Skeletal muscle cell (primary cell): ENCODE results near the gene ZDHHC14.

Experiments used
- DNase-seq: peaks from one replicate; pipeline ENCODE4 v3.0.0-alpha.2; 2010; ENCODE audit warnings: low read depth
- H3K4me3 ChIP-seq: 2 replicates; pipeline ENCODE4 v1.5.1; 2011; ENCODE audit warnings: low read depth, mild to moderate bottlenecking, control low read depth, low read length, moderate library complexity

ZDHHC14 gene

DNA sequence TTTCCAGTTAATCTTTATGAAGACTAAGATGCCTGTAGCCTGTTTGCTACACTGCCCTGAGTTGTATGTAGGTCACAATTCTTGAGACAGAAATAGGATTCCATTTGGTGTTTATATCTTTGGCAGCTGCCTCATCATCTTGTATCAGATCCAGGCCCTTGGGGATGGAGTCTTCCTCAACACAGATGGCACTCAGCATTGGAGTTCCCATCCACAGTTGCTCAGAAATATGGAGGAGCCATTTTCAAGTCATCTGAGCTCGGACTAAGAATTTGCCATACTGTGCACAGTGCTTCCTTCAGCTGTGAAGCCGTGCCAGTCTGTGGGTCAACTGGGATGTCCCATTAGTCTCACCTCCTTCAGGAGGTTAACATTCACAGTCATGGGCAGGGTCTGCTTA is 156.6 kb downstream of the ZDHHC14 start:
- DNase-seq, result no peak
- no peak overlapping the region for H3K4me3 ChIP-seq

DNA sequence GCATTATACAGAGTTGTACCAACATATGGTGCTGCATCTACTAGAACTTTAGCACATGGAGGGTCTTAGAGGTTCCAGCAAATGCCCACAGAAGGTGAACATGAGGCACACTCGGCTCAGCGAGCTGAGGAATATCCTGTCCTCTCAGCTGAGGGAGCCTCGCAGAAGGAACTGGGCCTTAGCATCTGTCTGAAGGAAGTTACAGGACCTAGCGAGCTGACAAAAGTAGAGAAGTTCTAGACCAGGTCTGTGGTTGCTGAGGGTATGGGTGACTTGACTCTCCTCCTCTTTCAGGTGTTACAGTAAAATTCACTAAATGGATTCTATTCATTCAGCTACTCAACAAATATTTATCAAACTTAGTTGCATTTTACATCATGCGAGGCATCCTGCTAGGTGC is 157.2 kb downstream of the ZDHHC14 start:
- DNase-seq, result no peak
- no peak overlapping the region for H3K4me3 ChIP-seq

DNA sequence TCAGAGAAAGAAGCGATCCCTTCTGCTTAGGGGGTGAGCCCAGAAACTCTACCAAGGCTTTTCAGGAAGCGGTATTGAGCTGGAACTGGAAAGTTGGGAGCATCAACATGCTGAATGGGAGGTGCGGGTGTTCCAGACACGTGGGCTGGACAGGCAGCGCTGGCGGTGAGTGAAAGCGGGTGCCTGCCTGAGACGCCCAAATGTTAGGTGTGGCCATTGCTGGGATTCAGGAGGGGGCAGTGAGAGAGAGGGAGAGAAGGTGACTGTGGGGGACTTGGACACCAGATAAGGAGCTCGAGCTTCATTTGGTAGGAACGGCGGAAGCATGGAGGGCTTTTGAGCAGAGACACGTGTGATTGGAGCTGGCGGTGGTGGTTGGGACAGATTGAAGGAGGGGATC is 157.7 kb downstream of the ZDHHC14 start:
- H3K4me3 ChIP-seq, result no peak overlapping the region
- no peak for DNase-seq

DNA sequence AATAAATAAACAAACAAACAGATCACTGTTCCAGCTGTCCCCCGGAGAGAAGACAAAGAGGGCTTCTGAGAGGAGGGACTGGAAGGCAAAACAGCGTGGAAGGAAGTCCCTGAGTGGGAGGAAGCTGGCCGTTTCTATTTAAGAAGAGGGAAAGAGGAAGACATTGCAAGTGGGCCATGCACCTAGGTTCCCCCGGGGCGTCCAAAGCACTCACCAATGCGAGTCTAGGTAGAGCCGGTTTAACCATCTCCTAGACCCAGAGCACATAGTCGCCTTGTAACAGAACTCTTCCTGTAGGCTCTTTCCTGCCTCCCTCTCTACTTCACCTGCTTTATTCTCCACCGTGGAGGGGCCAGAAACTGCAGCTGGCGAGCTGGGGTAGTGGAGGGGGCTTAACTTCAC is 158.4 kb downstream of the ZDHHC14 start:
- DNase-seq, result no peak
- H3K4me3 ChIP-seq, result no peak overlapping the region

DNA sequence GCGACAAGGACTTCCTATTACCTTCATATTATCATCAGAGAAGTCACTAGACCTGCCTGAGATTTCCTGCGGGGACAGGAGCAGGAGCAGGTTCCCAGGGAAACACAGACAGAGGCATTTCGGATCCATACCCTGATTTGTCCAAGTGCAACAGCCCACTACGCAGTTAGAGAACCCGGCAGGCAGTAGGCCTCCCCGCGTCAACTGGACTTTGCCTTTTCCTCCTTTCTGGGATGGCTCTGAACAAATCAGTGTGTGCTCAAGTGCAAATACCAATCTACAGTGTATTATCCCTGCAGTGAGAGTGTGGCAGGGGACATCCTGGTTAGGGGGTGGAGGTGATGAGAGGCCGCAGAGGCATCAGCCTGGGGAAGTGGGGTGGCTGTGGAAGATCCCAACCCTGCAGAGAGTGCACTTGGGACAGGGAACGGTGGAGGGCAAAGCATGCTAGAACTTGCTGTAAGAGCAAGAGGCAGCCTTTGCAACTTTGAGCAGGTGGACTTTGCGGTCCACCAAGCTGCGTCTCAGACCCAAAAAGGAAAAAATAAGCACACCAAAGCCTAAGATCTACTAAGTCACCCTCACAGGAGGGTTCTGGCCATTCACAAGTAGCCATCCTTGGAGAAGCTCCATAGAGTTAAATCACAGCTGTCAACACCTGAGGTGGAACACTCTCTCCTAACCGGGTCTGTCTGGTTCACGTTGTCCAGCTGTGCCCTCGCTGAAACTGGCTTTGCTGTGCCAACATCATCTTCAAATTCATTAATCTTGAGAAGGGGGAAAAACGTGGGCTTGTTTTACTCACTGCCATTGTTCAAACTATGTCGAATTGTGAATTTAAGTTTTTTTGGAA is 159.1 kb downstream of the ZDHHC14 start:
- H3K4me3 ChIP-seq, result no peak overlapping the region
- DNase-seq, result no peak

DNA sequence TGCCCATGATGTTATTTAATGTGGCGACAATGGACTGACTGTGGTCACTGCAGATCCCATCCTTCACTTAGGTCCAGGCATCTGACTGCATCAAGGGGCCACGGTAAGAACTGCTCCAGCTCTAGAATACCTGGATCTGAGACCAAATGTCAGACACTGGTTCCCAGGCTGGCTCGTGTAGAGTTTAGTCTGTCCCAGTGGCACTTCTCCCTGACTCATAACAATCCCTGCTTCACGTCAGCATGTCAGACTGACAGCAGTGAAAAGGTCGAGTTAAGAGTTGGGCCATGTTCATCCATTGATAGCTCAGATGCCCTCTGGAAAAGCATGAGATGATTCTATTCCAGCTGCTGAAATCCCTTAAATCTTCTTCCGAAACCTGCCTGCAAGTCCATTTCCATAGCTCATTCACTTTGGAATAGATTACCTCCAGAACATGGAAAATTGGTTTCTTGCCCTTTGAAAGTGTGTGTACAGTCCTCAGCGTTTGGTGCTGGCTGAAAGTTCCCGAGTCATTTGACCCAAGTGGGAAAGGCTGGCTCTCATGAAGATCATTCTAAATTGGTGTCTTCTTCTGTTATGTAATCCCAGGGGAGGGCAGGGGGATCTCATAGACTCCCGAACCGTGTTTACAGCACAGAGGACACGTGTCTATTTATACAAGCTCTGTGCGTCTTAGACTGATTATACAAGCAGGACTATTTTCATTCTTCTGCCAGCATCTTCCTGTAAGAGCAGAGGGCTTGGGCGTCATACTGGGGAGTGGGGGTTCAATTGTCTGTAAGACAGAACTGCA is 160.8 kb downstream of the ZDHHC14 start:
- no peak for DNase-seq
- no peak overlapping the region for H3K4me3 ChIP-seq

DNA sequence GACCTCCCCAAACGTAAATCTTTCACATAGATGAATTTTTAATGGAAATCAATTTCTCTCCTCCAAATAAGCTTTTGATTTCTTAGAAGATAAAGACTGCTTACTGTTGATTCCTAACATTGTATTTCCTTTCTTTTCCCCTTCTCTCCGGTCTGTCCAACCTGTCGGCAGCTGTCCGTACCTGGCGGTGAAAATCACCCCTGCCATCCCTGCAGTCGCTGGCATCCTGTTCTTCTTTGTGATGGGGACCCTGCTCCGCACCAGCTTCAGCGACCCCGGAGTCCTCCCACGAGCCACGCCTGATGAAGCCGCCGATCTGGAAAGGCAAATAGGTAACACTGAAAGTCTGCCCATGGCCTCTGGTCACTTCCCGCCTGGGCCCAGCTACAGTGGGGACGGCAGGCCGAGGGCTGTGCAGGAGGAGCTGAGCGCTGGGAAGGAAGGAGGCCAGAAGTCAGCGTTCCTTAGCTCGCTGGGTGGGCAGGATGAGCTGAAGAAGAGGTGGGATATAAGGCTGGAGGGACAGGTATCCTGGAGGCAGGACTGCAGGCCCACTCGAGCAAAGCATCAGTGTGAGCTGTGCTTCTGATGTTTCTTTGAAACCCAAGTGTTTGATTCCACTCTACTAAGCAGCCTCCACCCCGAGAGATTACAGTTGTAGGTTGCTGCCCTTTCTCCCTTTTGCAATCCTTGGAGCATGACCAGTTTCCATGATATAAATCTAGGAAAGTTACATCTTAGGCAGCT is 161.6 kb downstream of the ZDHHC14 start:
- H3K4me3 ChIP-seq, result no peak overlapping the region
- DNase-seq, result no peak

DNA sequence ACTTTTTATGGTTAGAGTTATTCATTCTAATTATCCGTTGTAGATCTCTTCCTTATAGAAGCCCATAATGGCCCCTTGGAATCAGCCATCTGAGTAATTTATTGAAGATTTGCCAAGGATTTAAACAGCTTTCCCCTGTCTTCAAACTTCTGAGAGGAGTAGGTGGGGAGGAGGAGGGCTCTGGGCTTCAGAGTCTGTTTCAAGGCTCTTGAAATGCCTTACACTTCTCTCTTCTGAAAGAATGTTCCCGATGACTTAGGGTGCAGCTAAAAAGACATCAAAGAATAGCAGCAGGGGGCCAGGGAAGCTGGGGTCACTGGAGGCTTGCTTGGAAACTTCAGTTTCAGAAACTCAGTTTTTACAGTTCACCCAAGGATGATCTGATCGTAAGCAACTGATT is 165.3 kb downstream of the ZDHHC14 start:
- no peak overlapping the region for H3K4me3 ChIP-seq
- no peak for DNase-seq

DNA sequence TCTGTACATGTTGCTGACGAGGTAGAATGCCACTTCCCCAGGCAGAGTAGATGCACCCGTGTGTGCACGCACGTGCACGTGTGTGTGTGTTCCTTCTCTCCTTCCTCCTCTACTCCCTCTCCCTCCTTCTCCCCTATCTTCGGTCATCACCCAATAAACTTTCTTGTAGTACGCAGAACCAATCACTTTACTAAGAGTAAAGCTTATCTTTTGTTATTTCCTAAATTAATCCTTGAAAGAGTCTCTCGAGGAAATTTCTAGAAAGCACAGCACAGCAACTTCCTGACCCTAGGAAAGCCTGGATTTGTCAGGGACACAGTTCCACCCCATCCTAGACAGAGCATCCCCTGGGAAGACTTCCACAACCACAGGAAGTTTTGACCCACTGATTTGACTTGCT is 166.1 kb downstream of the ZDHHC14 start:
- no peak overlapping the region for H3K4me3 ChIP-seq
- no peak for DNase-seq

DNA sequence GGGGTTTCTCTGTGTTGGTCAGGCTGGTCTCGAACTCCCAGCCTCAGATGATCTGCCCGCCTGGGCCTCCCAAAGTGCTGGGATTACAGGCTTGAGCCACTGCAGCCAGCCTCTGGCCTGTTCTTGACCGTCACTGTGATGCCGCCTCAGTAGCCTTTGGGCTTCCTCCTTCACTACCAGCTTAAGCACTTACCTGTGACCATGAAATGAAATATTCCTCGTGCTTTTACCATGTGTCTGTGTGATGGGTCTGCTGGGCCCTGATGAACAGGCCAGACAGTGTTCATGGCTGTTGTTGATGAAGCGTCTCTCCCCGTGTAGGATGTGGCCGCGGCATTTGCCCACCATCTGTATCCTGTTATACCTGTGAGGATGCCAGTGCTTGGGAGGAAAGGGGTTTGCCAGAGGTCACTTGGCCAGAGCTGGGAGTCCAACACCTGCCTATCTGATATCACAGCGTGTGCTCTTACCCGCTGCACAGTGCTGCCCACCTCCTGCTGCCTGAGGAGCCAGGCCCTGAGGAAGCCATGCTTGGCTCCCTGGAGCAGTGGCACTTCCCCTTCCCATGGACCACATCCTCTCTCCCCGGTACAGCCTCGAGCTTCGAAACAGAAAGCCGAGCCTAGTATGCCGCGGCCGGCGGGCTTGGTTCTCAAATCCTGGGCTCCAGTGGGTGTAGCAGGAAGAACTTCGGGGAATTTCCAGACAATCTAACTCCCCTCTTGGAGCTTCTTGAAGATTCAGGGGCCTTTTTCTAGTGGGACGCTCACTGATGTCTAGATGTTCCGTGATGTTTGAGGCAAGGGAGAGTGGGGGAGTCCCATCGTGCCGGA is 167.9 kb downstream of the ZDHHC14 start:
- no peak for DNase-seq
- H3K4me3 ChIP-seq, result no peak overlapping the region

DNA sequence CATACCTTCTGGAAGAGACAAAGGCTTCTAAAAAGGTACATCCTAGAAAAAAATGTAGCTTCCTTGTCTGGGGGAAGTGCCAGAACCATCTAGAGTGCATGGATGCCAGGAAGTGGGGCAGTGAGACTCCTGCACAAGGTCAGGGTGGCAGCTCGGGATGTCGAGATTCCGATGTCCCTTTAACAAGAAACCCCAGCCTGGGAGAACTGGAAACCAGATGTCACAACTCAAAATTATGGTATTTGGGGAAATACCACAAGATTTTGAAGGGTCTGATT is 168.4 kb downstream of the ZDHHC14 start:
- no peak for DNase-seq
- no peak overlapping the region for H3K4me3 ChIP-seq

DNA sequence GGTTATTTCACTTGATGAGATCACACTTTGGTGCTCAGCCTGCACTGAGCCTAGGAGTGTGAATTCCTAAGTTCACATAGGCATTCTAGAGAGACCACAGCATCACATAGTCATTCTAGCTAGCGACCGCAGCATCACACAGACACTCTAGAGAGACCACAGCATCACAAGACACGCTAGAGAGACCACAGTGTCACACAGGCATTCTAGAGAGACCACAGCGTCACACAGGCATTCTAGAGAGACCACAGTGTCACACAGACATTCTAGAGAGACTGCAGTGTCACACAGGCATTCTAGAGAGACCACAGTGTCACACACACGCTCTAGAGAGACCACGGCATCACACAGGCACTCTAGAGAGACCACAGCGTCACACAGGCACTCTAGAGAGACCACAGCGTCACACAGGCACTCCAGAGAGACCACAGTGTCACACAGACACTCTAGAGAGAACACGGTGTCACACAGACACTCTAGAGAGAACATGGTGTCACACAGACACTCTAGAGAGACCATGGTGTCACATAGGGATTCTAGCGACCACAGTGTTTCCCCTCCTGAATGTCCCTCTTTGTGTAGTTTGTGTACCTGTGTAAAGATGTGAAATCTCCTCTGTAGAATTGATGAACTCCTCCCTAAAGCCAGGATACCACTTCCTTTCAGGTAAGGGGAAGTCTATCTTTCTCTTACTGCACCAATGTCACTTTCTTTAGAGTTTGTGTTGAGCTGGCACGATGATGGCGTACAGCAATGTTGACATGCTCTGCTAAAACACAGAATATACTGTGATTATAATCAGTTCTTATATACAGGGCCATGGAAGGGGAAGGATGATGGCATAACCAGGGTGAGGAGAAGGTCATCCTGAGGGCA is 169.4 kb downstream of the ZDHHC14 start:
- H3K4me3 ChIP-seq, result no peak overlapping the region
- no peak for DNase-seq

DNA sequence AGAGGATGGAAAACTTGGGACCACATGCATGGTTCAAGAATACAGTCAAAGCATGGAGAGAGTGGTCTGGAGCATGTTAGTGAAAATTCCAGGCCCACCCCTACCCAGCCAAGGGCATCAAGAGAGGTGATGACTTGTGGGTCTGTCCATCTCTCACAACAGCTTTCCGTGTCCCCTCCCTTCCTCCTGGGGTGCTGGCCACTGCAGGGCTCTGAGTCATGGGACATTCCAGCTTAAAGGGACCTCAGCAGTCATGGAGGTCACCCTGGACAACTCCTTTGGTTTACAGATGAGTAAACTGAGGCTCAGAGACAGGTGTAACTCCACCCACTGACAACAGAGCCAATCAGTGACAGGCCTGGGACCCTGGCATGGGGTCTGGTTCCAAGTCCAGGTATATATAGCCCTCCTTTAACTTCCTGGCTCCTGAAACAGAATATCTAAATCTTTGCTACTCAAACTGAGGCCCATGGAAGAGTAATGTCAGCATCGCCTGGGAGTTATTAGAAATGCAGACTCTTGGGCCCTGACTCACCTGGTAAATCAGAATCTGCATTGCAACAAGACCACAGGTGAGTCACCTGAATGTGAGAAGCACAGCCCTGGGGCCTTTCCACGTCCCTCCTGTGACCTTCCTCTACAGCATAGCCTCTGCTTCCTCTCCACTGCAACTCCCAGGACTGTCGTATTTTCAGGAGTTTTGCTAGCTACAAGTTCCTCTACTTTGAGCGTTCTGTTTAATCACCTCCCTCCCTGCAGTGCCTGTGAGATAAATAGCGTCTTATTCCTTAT is 170.2 kb downstream of the ZDHHC14 start:
- H3K4me3 ChIP-seq, result no peak overlapping the region
- DNase-seq, result no peak

DNA sequence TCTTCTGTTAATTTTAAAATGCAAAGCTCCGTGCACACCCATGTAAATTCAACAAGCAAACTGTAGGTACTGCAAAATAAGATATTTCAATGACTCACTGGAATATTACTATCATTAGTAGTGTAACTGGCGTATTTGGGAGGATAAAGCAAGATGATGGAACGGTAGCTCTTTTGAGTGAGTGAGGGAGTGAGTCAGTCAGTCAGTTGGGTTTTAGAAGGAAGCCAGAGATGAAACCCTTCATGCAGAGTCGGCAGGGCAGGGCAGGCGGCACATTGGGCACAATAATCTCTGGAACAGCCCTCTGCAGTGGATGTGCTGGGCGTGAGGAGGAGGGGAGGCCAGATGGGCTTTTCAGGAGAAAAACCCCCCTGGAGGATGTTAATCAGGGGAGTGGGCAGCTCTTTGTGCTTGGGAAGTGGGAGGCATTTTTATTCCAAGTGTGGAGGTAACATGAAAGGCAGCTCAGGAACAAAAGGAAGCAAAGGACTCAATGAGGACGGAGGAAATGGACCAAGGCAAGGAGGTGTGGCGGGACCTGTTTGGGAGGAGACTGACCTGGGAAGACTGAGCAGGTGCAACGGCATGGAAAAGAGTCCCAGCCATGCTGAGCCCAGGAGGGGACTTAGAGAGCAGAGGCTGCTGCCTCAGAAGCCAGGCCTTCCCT is 171.2 kb downstream of the ZDHHC14 start:
- no peak for DNase-seq
- no peak overlapping the region for H3K4me3 ChIP-seq

DNA sequence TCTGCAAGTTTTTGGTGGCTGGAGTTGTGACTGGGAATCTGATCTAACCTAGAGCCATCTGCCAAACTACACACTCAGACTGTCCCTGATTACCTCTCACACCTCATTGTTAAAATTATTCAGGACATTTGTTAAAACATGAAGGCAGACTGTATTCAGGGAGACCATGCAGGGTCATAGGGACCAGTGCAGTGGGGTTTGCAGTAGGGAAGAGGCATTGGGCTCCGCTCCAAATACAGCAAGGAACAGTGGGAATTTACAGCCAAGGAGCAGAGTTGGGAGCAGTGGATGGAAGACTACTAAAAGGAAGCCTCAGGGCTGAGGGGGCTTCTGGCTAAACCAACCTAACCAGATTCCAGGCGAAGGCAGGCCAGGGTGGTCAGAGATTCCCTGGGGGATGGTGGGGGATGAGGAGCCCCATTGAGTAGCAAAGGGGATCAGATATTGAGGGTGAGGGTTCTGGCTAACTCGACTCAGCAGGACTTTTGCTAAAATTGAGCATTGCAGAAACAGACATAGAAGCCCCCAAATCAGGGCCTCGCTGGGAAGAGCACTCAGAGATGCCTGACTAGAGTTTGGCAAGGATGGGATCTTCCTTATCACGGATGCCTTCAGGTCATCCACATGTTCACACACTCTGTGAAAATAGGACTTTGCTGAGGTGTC is 172.0 kb downstream of the ZDHHC14 start:
- no peak overlapping the region for H3K4me3 ChIP-seq
- DNase-seq, result no peak

DNA sequence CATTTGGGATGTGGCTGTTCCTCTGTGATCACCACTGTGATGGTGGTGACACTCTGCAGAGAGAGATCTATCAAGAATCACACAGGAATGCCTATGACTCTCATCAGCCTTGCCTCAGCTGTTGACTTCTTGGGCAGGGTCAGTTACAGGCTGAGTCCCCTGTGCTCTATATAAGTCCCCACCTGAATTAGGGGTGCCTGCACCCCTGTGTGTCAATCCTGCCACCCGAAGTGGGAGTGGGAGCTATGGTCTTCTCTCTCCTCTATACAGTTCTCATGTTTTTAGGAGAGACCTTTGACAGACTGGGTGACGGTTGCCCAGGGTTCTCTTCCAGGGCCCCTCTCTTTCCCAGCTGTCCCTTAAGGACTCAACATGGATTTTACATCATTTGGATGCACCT is 173.8 kb downstream of the ZDHHC14 start:
- DNase-seq, result no peak
- no peak overlapping the region for H3K4me3 ChIP-seq
